ENCODE measurements around the gene ARFGEF3.

Gene ARFGEF3

GRCh38 chr6:138372711-138373463 lies 211.1 kb downstream of the ARFGEF3 start:
- no peak for DNase-seq

- no peak for DNase-seq
These were observed 212.5 kb downstream of the ARFGEF3 start for GRCh38 chr6:138374230-138374629.

GRCh38 chr6:138374815-138375214 lies 213.1 kb downstream of the ARFGEF3 start:
- no peak for DNase-seq

- DNase-seq = no peak
These were observed 215.3 kb downstream of the ARFGEF3 start for GRCh38 chr6:138377042-138377441.

DNA sequence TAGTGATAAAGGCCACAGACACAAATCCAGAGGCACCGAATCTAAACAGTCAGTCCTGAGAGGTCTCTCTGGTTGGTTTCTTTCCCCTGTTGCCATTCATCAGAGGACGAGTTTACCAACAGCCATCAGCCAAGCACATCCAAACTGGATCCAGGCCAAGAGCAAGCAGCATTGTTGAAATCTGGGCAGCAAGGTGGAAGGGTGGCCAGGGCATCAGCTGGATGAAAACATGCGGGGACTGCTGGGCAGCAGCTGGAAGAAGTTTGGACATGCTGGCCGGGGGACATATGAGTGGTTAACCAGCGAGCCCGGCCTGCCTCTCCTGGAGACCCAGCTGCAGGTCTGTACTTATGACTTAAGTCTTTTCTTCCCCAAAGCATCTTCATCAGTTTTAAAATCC lies 216.1 kb downstream of the ARFGEF3 start, which contains the start of gene SMIM28:
TSS of gene SMIM28 (plus strand) at position 62 of the 400 bp plus-strand sequence. CDS start at position 230, 168 bp downstream.
- no peak for DNase-seq

- DNase-seq = no peak
These were observed 216.7 kb downstream of the ARFGEF3 start for GRCh38 chr6:138378463-138378862.

- DNase-seq = no peak
These were observed 220.9 kb downstream of the ARFGEF3 start for GRCh38 chr6:138382498-138383265.

- DNase-seq = no peak
These were observed 222.0 kb downstream of the ARFGEF3 start for GRCh38 chr6:138383776-138384175.

- no peak for DNase-seq
These were observed 225.2 kb downstream of the ARFGEF3 start for GRCh38 chr6:138386897-138387296.

GRCh38 chr6:138387577-138388368 lies 226.0 kb downstream of the ARFGEF3 start:
- no peak for DNase-seq

DNA sequence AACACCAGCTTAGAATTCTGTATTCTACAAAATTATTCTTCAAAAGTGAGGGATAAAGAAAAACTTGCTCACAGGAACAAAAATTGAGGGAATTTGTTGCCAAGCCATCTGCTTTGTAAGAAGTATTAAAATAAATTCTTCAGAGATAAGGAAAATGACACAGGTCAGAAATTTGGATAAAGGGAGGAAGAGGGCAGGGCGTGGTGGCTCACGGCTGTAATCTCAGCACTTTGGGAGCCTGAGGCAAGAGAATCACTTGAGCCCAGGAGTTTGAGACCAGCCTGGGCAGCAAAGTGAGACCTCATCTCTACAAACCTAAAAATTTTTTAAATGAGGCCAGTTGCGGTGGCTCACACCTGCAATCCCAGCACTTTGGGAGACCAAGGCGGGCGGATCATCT lies 227.8 kb downstream of the ARFGEF3 start:
- no peak for DNase-seq
